AG09309 (cell line): ENCODE data around the gene RPL10.

Experiments used
- DNase-seq: peaks from one replicate; pipeline ENCODE4 v3.0.0-alpha.2; 2010; ENCODE audit warnings: low read depth
- H3K4me3 ChIP-seq: 2 replicates; pipeline ENCODE4 v1.5.1; 2011; ENCODE audit warnings: mild to moderate bottlenecking, low read depth, low read length, moderate library complexity; ENCODE audit not compliant: control insufficient read depth
- TF ChIP-seq, protein P1 (sequence below): IDR thresholded peaks from 2 replicates; pipeline ENCODE4 v1.5.1; 2011; ENCODE audit warnings: mild to moderate bottlenecking, low read depth, low read length, inconsistent platforms; ENCODE audit not compliant: insufficient read depth, control insufficient read depth; ENCODE audit errors: missing control alignments

Gene RPL10

DNA sequence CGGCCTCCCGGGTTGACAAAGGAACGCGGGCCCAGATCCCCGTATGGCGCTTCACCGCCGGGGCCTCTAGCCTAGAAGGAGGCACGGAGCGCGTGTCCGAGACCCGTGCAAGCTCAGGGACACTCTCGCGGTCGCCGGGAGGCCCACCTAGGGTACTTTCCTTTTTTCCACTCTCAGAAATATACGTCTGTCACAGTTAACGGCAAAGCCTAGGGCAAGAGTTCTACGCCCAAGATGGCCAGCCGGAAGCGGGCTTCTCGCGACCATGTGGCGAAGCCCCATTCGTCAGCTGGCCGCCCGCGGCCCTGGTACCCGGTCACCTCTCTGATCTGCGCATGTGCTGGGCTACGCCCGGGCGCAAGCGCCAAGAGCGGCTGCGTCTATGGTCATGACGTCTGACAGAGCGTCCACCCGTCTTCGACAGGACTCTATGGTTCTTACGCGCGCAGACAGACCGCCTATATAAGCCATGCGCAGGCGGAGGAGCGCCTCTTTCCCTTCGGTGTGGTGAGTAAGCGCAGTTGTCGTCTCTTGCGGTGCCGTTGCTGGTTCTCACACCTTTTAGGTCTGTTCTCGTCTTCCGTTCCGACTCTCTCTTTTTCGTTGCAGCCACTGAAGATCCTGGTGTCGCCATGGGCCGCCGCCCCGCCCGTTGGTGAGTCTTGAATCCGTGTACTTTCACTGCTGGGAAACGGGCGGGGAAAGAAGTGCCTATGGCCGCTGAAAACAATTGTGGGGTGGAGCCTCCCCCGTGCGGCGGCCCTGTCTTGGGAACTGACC, at the start of gene RPL10:
TSS of gene RPL10 (plus strand) at position 490 of the 780 bp plus-strand sequence. CDS start at position 633, 143 bp downstream.
- TF ChIP-seq, protein P1, sequence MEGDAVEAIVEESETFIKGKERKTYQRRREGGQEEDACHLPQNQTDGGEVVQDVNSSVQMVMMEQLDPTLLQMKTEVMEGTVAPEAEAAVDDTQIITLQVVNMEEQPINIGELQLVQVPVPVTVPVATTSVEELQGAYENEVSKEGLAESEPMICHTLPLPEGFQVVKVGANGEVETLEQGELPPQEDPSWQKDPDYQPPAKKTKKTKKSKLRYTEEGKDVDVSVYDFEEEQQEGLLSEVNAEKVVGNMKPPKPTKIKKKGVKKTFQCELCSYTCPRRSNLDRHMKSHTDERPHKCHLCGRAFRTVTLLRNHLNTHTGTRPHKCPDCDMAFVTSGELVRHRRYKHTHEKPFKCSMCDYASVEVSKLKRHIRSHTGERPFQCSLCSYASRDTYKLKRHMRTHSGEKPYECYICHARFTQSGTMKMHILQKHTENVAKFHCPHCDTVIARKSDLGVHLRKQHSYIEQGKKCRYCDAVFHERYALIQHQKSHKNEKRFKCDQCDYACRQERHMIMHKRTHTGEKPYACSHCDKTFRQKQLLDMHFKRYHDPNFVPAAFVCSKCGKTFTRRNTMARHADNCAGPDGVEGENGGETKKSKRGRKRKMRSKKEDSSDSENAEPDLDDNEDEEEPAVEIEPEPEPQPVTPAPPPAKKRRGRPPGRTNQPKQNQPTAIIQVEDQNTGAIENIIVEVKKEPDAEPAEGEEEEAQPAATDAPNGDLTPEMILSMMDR = no peak
- H3K4me3 ChIP-seq = peak within 1 kb of the TSS; percentile 69
- peak; percentile 93 for DNase-seq

- no peak overlapping the region for H3K4me3 ChIP-seq
- no peak for DNase-seq
- TF ChIP-seq, protein P1 = no peak
Observed at GRCh38 chrX:154348646-154349358, 49.4 kb upstream of the RPL10 start.

- TF ChIP-seq, protein P1 = no peak
- no peak overlapping the region for H3K4me3 ChIP-seq
- DNase-seq = no peak
Observed at GRCh38 chrX:154349359-154349935, 48.7 kb upstream of the RPL10 start.

DNA sequence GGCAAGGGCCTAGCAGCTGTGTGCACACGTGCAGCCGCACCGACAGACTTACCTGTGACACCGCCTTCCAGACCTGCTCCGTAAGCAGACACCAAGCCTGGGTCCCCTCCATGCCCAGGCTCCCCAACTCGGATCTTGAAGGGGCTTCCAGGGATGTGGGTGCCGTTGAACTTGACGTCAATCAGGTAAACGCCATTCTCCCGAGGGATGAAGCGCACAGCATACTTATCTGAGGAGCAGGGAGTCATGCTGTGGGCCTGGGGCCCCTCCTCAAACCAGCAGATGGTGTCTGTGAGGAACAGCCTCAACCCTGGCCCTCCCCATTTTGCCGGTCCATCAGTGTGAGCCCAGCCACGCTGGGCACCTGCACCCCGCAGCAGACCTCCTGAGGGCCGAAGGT, 48.2 kb upstream of the RPL10 start:
- DNase-seq = no peak
- H3K4me3 ChIP-seq = no peak overlapping the region
- TF ChIP-seq, protein P1 = no peak

DNA sequence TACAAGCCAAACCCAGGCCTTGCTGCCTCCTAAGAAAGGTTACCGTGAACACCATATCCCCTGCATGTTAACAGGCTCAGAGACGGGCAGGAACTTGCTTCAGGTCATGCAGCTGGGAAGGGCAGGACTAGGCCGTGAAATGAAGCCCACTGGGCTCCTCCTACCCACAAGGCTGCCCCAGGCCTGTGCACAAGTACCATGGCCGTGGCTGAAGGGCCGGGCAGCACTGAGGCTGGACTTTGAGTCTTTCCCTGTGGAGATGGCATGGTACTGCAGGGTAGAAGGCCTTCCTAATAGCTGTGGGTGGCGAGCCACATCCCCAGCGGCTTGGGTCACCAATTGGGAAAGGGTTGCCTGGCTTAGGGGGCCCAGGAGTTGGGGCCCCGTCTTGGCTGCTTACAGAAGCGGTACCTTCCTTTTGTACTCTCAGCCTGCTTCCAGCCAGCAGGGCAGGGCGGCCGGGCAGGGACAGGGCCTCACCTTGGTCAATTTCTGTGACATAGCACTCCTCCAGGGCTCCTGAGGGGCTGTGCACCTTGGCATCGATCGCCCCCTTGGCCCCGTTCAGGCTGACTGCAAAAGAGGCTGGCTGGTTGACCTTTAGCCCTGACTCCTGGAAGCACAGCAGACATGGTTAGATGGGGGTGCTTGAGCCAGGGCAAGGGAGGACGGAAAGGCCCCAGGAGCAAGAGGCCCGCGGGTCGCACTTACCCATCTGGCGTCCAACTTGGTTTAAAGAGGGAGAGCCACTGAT, 47.6 kb upstream of the RPL10 start:
- no peak overlapping the region for H3K4me3 ChIP-seq
- TF ChIP-seq, protein P1 = no peak
- no peak for DNase-seq
